Esophagus muscularis mucosa (tissue), 4 donors: Measurements from ENCODE around the gene IFT52. TPM values are rescaled to one million over a fixed set of nuclear protein-coding genes. Genes with fewer than 3 reads are reported as not detected.

Experiments used
- DNase-seq: peaks from one replicate; pipeline ENCODE4 v3.0.0-alpha.2; 2017; ENCODE audit errors: extremely low spot score
- H3K27ac ChIP-seq, 4 donors: fragments of 200-600 bp; sonication (generic); replicated peaks in 1 of 4; 1 replicate in 3 of 4; 2 replicates in 1 of 4; pipeline ENCODE4 v1.5.1; 2016 to 2019; ENCODE audit warnings: mild to moderate bottlenecking in 1 of 4
- H3K27me3 ChIP-seq, 4 donors: fragments of 200-600 bp; sonication (generic); one replicate each; pipeline versions ENCODE4 v1.5.1 to v1.6.0; 2016 to 2019
- H3K36me3 ChIP-seq, 4 donors: fragments of 200-600 bp; sonication (generic); one replicate each; pipeline ENCODE4 v1.5.1; 2016 to 2019
- H3K4me1 ChIP-seq, 4 donors: fragments of 200-600 bp; sonication (generic); one replicate each; pipeline ENCODE4 v1.5.1; 2016 to 2019
- H3K4me3 ChIP-seq, 4 donors: fragments of 200-600 bp; sonication (generic); 1 replicate in 2 of 4; 2 replicates in 2 of 4; pipeline ENCODE4 v1.5.1; 2016 to 2019; ENCODE audit warnings: mild to moderate bottlenecking in 4 of 4, moderate library complexity in 1 of 4
- H3K9me3 ChIP-seq, 4 donors: fragments of 200-600 bp; sonication (generic); 1 replicate in 3 of 4; 2 replicates in 1 of 4; pipeline ENCODE4 v1.5.1; 2016 to 2019
- EP300 ChIP-seq: sonication (generic); formaldehyde crosslinking; IDR thresholded peaks from one replicate; pipeline ENCODE4 v1.6.1; 2017; ENCODE audit warnings: antibody characterized with exemption
- POLR2A ChIP-seq: fragments of 450-650 bp; IDR thresholded peaks from one replicate; pipeline ENCODE4 v1.6.1; 2017; ENCODE audit warnings: antibody characterized with exemption, moderate library complexity, mild to moderate bottlenecking, low read depth
- POLR2AphosphoS5 ChIP-seq, 2 donors: sonication (generic); formaldehyde crosslinking; IDR thresholded peaks; one replicate each; pipeline ENCODE4 v1.6.1; 2017; ENCODE audit warnings: antibody characterized with exemption in 2 of 2
- WGBS: methylation state at CpG from one replicate; pipeline ENCODE4 v1.1.5; 2018; 5-methylcytosine and 5-hydroxymethylcytosine counted together
- intact Hi-C: fragments of 100-400 bp; cut with DNase I; formaldehyde crosslinking; loops from one replicate; pipeline ENCODE4 v1.15.1; 2023
- total RNA-seq, 4 donors: library from RNA; depleted of rRNA; stranded (reverse); fragments of >200 nt; gene quantifications; one replicate each; pipeline versions ENCODE4 v1.1.0 to v1.2.1, GENCODE V29; 2016
- TF ChIP-seq, protein P1 (sequence below), 3 experiments: fragments of 200-600 bp in 2 of 3; fragments of 450-650 bp in 1 of 3; sonication (generic) in 2 of 3; IDR thresholded peaks; one replicate each; pipeline ENCODE4 v1.5.1; 2017 to 2019; ENCODE audit warnings: antibody characterized with exemption in 3 of 3, mild to moderate bottlenecking in 2 of 3, moderate library complexity in 1 of 3

The IFT52 gene
- total RNA-seq, 4 donors from 2014 or later, result 17.4 to 20.9 (median 18.9) TPM

DNA sequence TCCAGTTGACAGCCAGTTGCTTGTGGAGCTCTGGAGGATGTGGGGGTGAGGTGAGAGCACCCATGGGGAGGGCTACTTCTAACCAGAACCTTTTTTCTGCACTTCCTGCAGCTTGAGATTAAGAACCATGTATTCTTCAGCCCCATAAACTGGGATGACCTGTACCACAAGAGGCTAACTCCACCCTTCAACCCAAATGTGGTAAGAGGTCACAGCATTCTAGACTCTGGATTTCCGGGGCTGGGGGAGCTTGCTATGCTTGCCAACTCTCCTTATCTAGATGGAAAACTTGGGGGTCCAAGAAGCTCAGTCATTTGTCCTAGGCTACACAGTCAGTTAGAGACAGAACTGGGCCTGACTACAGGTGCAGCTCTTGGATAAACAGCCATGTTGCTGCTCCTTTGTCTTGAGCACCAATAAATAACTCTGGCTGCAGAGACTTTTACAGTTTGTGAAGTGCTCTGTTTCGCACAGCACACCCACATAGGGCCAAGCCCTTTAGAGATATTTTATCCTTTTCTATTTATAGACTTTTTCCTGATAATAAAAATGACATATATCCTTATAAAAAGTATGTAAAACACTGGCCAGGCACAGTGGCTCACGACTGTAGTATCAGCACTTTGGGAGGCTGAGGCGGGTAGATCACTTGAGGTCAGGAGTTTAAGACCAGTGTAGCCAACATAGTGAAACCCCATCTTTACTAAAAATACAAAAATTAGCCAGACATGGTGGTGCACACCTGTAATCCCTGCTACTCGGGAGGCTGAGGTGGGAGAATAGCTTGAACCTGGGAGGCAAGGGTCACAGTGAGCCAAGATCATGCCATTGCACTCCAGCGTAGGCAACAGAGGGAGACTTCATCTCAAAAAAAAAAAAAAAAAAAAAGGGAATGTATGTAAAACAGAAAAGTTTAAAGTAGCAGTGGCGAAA, 10.6 kb upstream of the IFT52 start:
- intact Hi-C loops, result loop anchor here (10.0 kb wide), 1 partner anchor 125 kb away; the partner anchor contains the start of gene SRSF6

DNA sequence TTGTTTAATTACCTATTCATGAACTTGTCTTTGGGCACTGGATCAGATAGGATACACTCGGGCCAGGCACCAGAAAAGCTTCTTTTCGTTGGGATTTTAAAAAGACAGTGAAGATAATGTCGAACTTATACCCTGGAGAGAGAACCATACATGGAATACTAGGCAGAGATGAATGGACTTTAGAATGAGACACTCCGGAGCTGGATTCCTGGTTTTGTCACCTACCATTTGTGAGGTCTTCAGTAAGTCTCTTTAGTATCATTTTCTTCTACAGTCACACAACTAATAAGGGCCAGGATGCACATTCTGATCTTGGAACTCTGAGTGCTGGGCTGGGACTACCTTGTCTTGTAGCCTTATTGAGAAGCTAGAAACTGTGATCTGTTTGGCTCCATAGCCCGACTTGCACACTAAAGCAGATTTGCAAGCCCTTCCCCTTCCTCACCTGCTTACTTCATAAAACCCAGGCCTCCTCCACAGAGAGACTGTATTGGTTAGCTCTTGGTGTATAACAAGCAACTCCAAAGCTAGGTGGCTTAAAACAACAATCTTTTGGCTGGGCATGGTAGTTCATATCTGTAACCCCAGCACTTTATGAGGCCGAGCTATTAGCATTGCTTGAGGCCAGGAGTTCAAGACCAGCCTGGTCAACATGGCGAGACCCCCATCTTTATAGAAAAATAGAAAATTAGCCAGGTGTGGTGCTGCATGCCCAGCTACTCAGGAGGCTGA, 7.4 kb upstream of the IFT52 start:
- no peak for DNase-seq
- intact Hi-C loops, result loop anchor here (10.0 kb wide), 1 partner anchor 128 kb away; the partner anchor contains the start of gene SRSF6
- no peak overlapping the region for H3K4me3 ChIP-seq
- no peak for TF ChIP-seq POLR2AphosphoS5 (IDR thresholded peaks at IDR 0.05)
- TF ChIP-seq, protein P1, sequence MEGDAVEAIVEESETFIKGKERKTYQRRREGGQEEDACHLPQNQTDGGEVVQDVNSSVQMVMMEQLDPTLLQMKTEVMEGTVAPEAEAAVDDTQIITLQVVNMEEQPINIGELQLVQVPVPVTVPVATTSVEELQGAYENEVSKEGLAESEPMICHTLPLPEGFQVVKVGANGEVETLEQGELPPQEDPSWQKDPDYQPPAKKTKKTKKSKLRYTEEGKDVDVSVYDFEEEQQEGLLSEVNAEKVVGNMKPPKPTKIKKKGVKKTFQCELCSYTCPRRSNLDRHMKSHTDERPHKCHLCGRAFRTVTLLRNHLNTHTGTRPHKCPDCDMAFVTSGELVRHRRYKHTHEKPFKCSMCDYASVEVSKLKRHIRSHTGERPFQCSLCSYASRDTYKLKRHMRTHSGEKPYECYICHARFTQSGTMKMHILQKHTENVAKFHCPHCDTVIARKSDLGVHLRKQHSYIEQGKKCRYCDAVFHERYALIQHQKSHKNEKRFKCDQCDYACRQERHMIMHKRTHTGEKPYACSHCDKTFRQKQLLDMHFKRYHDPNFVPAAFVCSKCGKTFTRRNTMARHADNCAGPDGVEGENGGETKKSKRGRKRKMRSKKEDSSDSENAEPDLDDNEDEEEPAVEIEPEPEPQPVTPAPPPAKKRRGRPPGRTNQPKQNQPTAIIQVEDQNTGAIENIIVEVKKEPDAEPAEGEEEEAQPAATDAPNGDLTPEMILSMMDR (IDR thresholded peaks at IDR 0.05), result no peak
- TF ChIP-seq POLR2A, result no peak
- no peak for TF ChIP-seq EP300
- no peak overlapping the region for H3K27ac ChIP-seq
- no peaks in the 10 kb centered on the region for H3K27me3 ChIP-seq
- H3K36me3 ChIP-seq, result no peaks in the 10 kb centered on the region
- WGBS, result 90% methylated on average over 7 of the region's 7 CpGs
- H3K4me1 ChIP-seq, result no peaks in the 10 kb centered on the region
- H3K9me3 ChIP-seq, result no peaks in the 10 kb centered on the region

More for the DNA sequence above, 10.6 kb upstream of the IFT52 start:
- no peaks in the 10 kb centered on the region for H3K4me1 ChIP-seq
- no peaks in the 10 kb centered on the region for H3K9me3 ChIP-seq
- no peak overlapping the region for H3K27ac ChIP-seq
- TF ChIP-seq EP300 (no peak), POLR2AphosphoS5 (IDR thresholded peaks at IDR 0.05) (no peak), POLR2A (no peak)
- TF ChIP-seq, protein P1 (IDR thresholded peaks at IDR 0.05), result no peak
- H3K27me3 ChIP-seq, result no peaks in the 10 kb centered on the region
- H3K36me3 ChIP-seq, result no peaks in the 10 kb centered on the region
- WGBS, result 66% methylated on average over 7 of the region's 7 CpGs
- DNase-seq, result no peak
- no peak overlapping the region for H3K4me3 ChIP-seq

DNA sequence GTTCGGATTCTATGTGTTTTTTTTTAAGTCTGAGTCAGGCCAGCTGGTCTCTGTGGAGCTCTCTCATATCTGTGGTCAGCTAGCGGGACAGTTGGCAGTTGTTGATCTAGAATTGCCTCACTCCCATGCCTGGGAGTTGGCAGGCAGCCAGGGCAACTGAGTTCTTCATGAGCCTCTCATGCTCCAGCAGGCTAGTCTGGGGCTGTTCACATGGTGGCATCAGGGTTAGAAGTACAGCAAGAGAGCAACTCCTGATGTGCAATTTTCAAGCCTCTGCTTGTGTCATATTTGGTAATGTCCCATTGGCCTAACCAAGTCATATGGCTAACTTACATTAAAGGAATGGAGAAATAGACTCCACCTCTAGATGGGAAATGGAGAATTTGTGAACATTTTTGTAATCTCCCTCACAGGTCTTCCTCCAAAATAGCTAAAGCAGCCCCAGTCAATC, 6.7 kb upstream of the IFT52 start:
- Histone ChIP-seq H3K4me3 (no peak overlapping the region), H3K36me3 (no peaks in the 10 kb centered on the region), H3K27ac (no peak overlapping the region), H3K9me3 (no peaks in the 10 kb centered on the region), H3K4me1 (no peaks in the 10 kb centered on the region), H3K27me3 (no peaks in the 10 kb centered on the region)
- no peak for DNase-seq
- WGBS, result 20% methylated on average over 2 of the region's 2 CpGs
- intact Hi-C loops, result loop anchor here (10.0 kb wide), 1 partner anchor 129 kb away; the partner anchor contains the start of gene SRSF6
- TF ChIP-seq POLR2A (no peak), EP300 (no peak), POLR2AphosphoS5 (IDR thresholded peaks at IDR 0.05) (no peak)
- TF ChIP-seq, protein P1 (IDR thresholded peaks at IDR 0.05), result no peak

DNA sequence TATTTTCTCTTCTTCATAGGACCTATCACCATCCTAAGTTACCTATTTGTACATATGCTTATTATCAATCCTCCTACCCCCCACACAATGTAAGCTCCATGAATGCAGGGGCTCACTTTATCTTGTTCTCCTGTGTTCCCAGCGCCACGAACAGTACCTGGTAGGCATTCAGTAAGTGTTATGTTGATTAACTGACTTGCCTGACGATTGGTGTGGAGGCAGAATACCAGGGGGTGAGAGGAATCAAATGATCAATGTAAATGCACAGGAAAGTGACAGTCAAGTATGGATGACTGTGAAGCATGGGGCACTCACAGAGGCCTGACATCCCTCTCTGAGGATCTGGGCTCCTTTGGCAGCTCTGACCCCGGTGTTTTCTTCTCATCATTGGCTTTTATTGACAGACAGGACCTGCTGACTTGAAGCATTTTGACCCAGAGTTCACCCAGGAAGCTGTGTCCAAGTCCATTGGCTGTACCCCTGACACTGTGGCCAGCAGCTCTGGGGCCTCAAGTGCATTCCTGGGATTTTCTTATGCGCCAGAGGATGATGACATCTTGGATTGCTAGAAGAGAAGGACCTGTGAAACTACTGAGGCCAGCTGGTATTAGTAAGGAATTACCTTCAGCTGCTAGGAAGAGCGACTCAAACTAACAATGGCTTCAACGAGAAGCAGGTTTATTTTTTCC, 6.1 kb upstream of the IFT52 start:
- no peak overlapping the region for H3K4me3 ChIP-seq
- no peaks in the 10 kb centered on the region for H3K9me3 ChIP-seq
- H3K4me1 ChIP-seq, result peaks cover 0 to 3% (median under 1%) of the 10 kb centered on the region in 4 donors
- no peaks in the 10 kb centered on the region for H3K36me3 ChIP-seq
- no peak overlapping the region for H3K27ac ChIP-seq
- 63% methylated on average over 7 of the region's 7 CpGs for WGBS
- intact Hi-C loops, result loop anchor here (10.0 kb wide), 1 partner anchor 130 kb away; the partner anchor contains the start of gene SRSF6
- TF ChIP-seq POLR2A (no peak), EP300 (no peak), POLR2AphosphoS5 (IDR thresholded peaks at IDR 0.05) (no peak)
- TF ChIP-seq, protein P1 (IDR thresholded peaks at IDR 0.05), result no peak
- H3K27me3 ChIP-seq, result no peaks in the 10 kb centered on the region
- no peak for DNase-seq
